HG03060 (cell line): Measurements from ENCODE around the gene PLAC1.

Experiments
- ATAC-seq: cut with Tn5 transposase; IDR thresholded peaks from one replicate; pipeline ENCODE4 v1.9.1; 2021; ENCODE audit warnings: low read depth, moderate number of reproducible peaks; ENCODE audit not compliant: unreplicated experiment

PLAC1 gene

GRCh38 chrX:134671294-134671693 is 13.0 kb upstream of the PLAC1 start:
- no peak for ATAC-seq

- ATAC-seq: no peak
Observed at GRCh38 chrX:134670134-134670924, 12.1 kb upstream of the PLAC1 start.

DNA sequence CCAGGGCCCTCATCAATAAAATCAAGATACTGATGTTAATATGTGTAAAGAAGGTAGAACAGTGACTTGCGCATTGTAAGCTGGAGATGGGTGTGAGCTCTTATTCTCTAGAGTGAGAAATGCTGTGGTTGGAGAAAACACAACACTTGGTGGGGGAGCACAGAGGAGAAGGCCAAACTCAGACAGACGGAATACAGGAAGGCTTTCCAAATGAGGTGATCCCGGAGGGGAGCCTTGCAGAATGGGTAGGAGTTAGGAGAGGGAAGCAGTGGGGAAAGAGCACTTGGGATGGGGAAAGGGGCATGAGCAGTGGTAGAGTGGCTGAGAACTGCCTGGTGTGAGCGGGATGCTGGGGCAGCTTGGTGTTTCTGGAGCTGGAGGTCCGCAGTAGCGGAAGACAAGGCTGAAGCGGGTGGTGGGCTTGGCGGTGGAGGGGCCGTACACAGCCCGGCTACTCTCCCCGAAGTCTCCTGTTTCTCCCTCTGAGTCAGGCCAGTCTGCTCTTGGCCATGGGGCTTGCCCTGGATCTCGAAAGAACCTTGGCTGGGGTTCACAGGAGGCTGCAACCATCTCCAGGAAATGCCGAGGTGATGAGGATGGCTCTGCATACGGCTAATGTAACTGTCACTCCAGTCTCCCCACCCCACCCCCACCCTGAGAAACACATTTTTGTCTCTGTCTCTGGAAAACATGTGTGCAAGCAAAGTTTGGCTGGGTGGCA is 11.3 kb upstream of the PLAC1 start:
- no peak for ATAC-seq

DNA sequence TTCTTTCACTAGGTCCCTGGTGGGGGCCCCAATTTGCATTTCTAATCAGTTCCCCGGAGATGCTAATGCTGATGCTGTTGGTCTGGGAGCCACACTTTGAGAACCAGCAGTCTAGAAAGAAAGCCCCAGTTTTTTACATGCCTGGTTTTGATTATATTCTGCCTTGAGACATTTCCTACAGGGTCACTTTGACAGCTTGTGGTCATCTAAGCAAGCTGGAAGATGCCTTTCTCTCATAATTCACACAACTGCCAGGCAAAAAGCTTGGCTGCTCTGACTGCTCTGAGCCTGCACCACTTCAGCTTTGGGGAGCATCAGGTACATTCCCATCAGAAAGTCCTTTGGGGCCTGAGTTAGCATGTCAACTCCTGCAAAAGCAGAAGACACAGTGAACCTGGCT is 5.9 kb upstream of the PLAC1 start:
- ATAC-seq: no peak

GRCh38 chrX:134661295-134661694 is 3.0 kb upstream of the PLAC1 start:
- no peak for ATAC-seq

- ATAC-seq: no peak
Observed at GRCh38 chrX:134660627-134661026, 2.4 kb upstream of the PLAC1 start.

GRCh38 chrX:134659761-134660160 is 1.5 kb upstream of the PLAC1 start:
- no peak for ATAC-seq

GRCh38 chrX:134658760-134659023 is 421 bp upstream of the PLAC1 start:
- ATAC-seq: no peak

GRCh38 chrX:134654398-134655012 is 3.8 kb downstream of the PLAC1 start:
- no peak for ATAC-seq

GRCh38 chrX:134653835-134654234 is 4.4 kb downstream of the PLAC1 start:
- ATAC-seq: no peak

DNA sequence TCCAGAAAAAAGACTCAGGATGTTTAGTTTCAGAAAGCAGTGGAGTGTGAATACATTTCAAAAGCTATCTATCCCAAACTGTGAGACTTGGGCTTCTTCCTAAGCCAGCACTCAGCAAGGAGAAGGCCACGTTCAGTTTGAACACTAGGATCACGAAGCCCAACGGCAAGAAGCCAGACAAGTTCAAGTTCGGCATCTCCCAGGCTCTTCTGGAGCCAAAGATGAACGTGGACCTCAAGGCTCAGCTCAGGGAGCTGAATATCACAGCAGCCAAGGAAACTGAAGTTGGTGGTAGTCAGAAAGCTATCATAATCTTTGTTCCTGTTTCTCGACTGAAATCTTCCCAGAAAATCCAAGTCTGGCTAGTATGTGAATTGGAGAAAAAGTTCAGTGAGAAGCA is 7.6 kb downstream of the PLAC1 start:
- ATAC-seq: no peak

DNA sequence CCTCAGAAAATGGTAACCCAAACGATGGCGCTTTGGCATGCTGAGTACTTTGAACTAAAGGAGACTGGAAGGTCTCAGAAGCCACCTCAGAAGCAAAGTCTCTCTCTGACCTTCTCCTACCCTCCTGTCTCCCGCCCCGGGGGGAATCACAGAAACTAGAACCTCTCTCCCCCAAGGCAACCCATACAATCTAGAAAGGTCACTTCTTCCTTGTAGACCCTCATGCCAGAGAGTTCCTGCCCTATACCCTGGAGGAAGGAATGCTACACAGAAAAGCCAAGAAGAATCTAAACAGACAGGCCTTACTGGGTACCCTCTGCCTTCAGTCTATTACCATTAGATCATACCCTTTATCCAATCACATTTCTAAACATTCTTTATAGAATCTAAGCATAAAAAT is 8.5 kb downstream of the PLAC1 start:
- ATAC-seq: no peak

GRCh38 chrX:134647477-134647877 is 10.8 kb downstream of the PLAC1 start:
- no peak for ATAC-seq

DNA sequence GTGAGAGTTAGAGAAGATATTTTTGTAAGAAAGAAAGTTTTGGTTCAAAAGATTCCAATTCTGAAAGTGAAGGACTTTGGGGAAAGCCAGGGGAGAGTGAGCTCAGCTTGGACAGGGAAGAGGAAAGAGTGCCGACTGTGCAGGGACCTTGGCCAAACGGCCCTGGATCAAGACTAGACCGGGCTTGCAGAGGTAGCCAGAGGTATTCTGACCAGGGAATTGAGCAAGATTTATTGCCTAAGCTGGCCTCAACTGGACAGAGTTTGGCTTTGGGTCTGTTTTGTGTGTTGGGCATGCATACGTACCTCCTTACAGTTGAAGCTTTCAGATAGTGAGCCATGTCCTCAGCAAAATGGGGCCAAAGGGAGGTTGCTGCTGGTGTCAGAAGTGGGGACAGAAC is 11.6 kb downstream of the PLAC1 start:
- ATAC-seq: no peak

GRCh38 chrX:134645936-134646543 is 12.2 kb downstream of the PLAC1 start:
- ATAC-seq: no peak

- ATAC-seq: no peak
Observed at GRCh38 chrX:134642386-134642785, 15.9 kb downstream of the PLAC1 start.

DNA sequence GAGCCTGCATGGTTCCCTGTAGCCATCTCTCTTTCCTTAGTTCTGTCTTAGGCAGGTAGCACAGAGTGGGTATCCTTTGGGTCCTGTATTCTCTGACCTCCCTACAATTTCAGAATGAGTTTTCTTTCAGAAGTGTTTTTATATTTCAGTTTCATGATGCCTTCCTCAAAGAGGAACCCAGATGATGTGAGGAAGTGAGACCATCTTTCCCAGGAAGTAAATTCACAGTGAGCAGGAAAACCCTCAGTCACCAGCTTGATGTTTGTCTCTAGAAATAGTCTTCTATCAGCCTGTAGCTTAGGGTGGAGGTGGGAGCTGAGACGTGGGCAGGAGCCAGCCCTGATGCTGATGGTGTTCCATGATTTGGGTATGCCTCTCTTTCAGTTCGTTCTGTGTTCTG is 16.9 kb downstream of the PLAC1 start:
- ATAC-seq: no peak

GRCh38 chrX:134640914-134641313 is 17.4 kb downstream of the PLAC1 start:
- no peak for ATAC-seq

- no peak for ATAC-seq
Observed at GRCh38 chrX:134636851-134637250, 21.4 kb downstream of the PLAC1 start.

DNA sequence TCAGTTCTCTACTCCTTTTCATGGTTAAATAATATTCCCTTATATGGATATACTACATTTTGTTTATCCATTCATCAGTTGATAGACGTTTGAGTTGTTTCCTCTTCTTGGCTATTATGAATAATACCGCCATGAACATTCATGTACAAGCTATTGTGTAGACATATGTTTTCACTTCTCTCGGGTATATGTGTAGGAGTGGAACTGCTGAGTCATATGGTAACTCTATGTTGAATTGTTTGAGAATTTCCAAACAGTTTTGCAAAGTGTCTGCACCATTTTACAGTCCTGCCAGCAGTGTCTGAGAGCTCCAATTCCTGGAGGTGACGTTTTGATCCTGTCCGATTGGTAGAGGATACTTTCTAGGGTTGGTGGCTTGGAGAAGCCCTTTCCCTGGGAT is 23.6 kb downstream of the PLAC1 start:
- peak; percentile 80 for ATAC-seq

DNA sequence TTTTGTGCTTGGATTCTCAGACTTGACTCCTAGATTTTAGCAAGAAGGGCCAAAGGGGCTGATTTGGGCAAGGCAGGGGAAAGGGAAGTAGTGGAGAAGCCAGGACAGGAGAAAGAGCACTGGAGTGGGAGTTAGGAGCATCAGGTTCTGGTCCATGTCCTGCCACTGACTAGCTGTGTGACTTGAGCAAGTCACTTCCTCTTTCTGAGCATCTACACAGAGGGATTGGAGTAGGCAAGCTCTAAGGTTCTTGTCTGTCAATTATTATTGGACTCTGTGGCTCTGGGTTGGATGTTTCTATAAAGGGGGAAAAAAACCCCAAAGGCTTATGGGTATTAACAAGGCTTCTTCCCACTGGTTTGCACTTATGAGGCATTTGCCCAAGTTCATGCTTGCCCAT is 24.4 kb downstream of the PLAC1 start:
- ATAC-seq: no peak

DNA sequence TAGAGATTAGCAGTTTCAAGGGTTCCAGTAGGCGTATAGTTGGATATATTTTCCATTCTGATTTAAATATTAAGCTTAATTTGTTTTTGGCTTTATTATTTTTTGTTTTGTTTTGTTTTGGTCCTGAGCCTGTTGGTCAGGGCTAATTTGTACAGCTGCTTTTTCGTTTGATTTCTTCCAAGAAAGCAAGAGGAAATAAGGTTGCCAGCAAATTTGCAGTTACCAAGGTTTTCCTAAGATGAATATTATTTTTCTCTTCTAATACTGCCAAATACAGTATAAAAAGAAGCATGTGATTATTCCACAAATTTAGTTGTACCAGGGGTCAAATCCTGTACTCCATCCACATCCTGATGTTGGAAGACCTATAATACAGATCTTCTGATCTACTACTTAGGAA is 24.9 kb downstream of the PLAC1 start:
- no peak for ATAC-seq
